ENCODE data around the gene IQGAP2.

GRCh38 chr5:76615759-76616158 lies 212.7 kb downstream of the IQGAP2 start:
- TF ChIP-seq CTCF (IDR thresholded peaks at IDR 0.05) (no peak), REST (IDR thresholded peaks at IDR 0.05; ENCODE audit: insufficient read depth in 1 of 2, low read depth in 2 of 2, low read length in 1 of 2) (no peak), POLR2AphosphoS5 (IDR thresholded peaks at IDR 0.05; ENCODE audit: low read depth, low read length) (no peak), TCF7L2 (IDR thresholded peaks at IDR 0.05; ENCODE audit: low read depth, low read length) (no peak)
